OCI-LY1 (cell line): Measurements from ENCODE around the gene TMEM179.

ENCODE experiments used
- CTCF ChIP-seq: fragments of 200-600 bp; sonication (generic), shearing (Covaris generic); IDR thresholded peaks from 2 replicates; pipeline ENCODE4 v1.5.1; 2017; ENCODE audit warnings: mild to moderate bottlenecking, antibody characterized with exemption, low read length, moderate library complexity, mixed read lengths
- EZH2 ChIP-seq: fragments of 200-600 bp; sonication (generic), shearing (Covaris generic); IDR thresholded peaks from 2 replicates; pipeline ENCODE4 v1.8.0; 2017; ENCODE audit warnings: borderline replicate concordance, mixed run types, mild to moderate bottlenecking, antibody characterized with exemption, low read length, moderate library complexity, mixed read lengths

- TF ChIP-seq EZH2, result no peak
- no peak for TF ChIP-seq CTCF
Observed at GRCh38 chr14:104555430-104556255, 48.9 kb downstream of the TMEM179 start.
